Stomach (tissue), 9 donors: ENCODE data around the gene REC8. TPM values are rescaled to one million over a fixed set of nuclear protein-coding genes. Genes with fewer than 3 reads are reported as not detected.

Source experiments
- DNase-seq, 2 donors: peaks; one replicate each; pipeline versions ENCODE4 v3.0.0 to v3.0.0-alpha.2; 2013 to 2019
- H3K27ac ChIP-seq, 5 donors: fragments of 200-600 bp in 4 of 5; sonication (generic) in 4 of 5; one replicate each; pipeline ENCODE4 v1.5.1; 2013 to 2019; ENCODE audit warnings: mild to moderate bottlenecking in 1 of 5, moderate library complexity in 1 of 5
- H3K27me3 ChIP-seq, 3 donors: fragments of 200-600 bp; sonication (generic); one replicate each; pipeline ENCODE4 v1.5.1; 2017 to 2019; ENCODE audit warnings: mixed run types in 1 of 3
- H3K36me3 ChIP-seq, 4 donors: fragments of 200-600 bp; sonication (generic); 1 replicate in 3 of 4; 2 replicates in 1 of 4; pipeline ENCODE4 v1.5.1; 2016 to 2019
- H3K4me1 ChIP-seq, 4 donors: fragments of 200-600 bp; sonication (generic); one replicate each; pipeline ENCODE4 v1.5.1; 2016 to 2019
- H3K4me3 ChIP-seq, 4 donors: fragments of 200-600 bp; sonication (generic) in 3 of 4; one replicate each; pipeline ENCODE4 v1.5.1; 2016 to 2019; ENCODE audit warnings: mild to moderate bottlenecking in 1 of 4
- H3K9me3 ChIP-seq, 4 donors: fragments of 200-600 bp; sonication (generic); one replicate each; pipeline ENCODE4 v1.5.1; 2016 to 2019
- EP300 ChIP-seq: sonication (generic); formaldehyde crosslinking; IDR thresholded peaks from one replicate; pipeline ENCODE4 v1.6.1; 2017; ENCODE audit warnings: antibody characterized with exemption
- POLR2A ChIP-seq, 4 donors: fragments of 450-650 bp; IDR thresholded peaks; one replicate each; pipeline ENCODE4 v1.6.1; 2016; ENCODE audit warnings: antibody characterized with exemption in 4 of 4, control low read depth in 2 of 4, mild to moderate bottlenecking in 1 of 4, moderate library complexity in 1 of 4
- POLR2AphosphoS5 ChIP-seq, 3 donors: sonication (generic); formaldehyde crosslinking; IDR thresholded peaks; one replicate each; pipeline ENCODE4 v1.6.1; 2016; ENCODE audit warnings: antibody characterized with exemption in 3 of 3
- WGBS, 5 donors: extraction: QIAGEN DNeasy Blood & Tissue Kit in 3 of 5; methylation state at CpG; one replicate each; pipeline versions ENCODE4 v1.1.5 to v1.1.7; 2013 to 2018; 5-methylcytosine and 5-hydroxymethylcytosine counted together
- intact Hi-C: fragments of 100-400 bp; cut with DNase I; formaldehyde crosslinking; loops from one replicate; pipeline ENCODE4 v1.15.1; 2023; ENCODE audit warnings: low total_unique reads
- polyA plus RNA-seq, 3 donors: library from polyadenylated mRNA; stranded (reverse); fragments of 200-250 nt; gene quantifications; one replicate each; pipeline ENCODE4 v1.2.3, GENCODE V29; 2013
- total RNA-seq, 5 donors: library from RNA; depleted of rRNA; stranded (reverse); fragments of >200 nt; gene quantifications; one replicate each; pipeline versions ENCODE4 v1.1.0 to v1.2.3, GENCODE V29; 2014 to 2016
- TF ChIP-seq, protein P1 (sequence below), 7 experiments: fragments of 450-650 bp in 4 of 7; fragments of 200-600 bp in 3 of 7; sonication (generic) in 3 of 7; IDR thresholded peaks; one replicate each; pipeline ENCODE4 v1.5.1; 2016 to 2019; ENCODE audit warnings: antibody characterized with exemption in 7 of 7, control low read depth in 2 of 7, mild to moderate bottlenecking in 1 of 7
- donor health status: healthy with polysubstance abuse.
- donor health status: Bipolar disorder and iron deficiency.
- donor health status: healthy.

Gene REC8
- total and polyA plus RNA-seq, 8 donors: 14.5 to 122 (median 42.1) TPM

DNA sequence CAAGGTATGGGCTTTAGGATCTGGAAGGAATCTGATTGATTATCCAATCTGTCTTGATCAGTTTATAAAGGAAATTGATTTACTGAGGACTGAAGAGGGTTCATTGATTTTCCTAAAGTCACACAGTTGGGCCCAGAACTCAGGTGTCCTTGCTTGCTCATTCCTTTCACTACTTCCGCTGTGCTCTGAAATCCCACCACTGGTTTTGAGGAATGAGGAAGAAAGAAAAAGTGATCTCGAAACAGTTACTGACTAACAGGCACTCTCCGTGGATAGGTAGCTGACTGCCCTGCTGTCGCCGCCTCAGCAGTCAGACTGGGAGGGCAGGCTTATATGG is 41.5 kb upstream of the REC8 start, which contains the start of gene FITM1:
Gene FITM1 (plus strand): TSS at position 280 of the 337 bp plus-strand sequence. CDS start 905 bp downstream, outside the sequence.
- TF ChIP-seq POLR2AphosphoS5 (IDR thresholded peaks at IDR 0.05): no peak
- no peak for DNase-seq
- Histone ChIP-seq H3K27me3 (no peaks in the 10 kb centered on the region), H3K9me3 (no peaks in the 10 kb centered on the region), H3K4me1 (peaks cover 1 to 28% (median 25%) of the 10 kb centered on the region in 4 donors), H3K27ac (peak within 1 kb of the TSS in 3 of 5 donors; percentile 29 to 59 (median 47)), H3K36me3 (no peaks in the 10 kb centered on the region), H3K4me3 (no peak within 1 kb of the TSS)
- 94 to 95% (median 94%) methylated on average over 5 of the region's 5 CpGs for WGBS, 5 donors
- intact Hi-C loops: no loop called here

DNA sequence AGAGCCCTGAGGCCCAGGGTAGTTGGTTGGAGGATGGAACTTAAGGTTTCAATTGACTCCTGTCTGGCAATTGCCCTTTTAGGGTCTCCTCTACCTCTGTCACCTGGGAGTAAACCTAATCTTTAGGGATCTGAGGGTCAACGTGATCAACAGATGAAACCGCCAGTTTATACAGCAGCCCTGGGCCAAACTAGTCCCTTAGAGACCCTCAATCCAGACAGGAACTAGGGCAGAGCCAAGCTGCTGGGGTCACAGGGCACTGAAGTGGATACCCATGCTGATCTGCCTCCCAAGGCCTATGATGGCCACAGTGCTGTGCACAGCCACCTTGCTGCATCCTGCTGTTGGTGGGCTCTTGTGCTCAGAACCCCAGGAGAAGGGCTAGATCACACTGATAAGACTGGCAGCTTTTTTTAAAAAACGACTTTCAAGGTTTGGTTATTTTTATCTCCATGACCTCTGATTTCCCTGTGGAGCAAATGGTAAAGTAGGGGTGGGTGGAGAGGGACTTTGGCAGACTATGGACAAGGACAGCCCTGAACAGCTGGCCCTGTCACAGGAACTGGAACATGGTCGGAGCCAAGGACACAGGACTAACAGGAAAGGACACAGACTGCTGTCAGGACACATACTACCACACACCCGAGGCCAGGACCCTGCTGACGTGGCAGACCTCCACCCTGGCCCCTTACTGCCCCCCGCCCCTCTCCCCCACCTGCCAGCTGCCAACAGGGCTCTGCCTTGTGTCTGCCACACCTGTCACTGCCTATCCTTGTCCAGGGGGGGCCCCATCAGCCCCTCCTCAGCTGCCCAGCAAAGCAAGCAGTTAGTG is 40.9 kb upstream of the REC8 start:
- H3K4me3 ChIP-seq: no peak overlapping the region
- H3K27ac ChIP-seq: peak overlapping the region in 3 of 5 donors; percentile 29 to 59 (median 47)
- no peaks in the 10 kb centered on the region for H3K9me3 ChIP-seq
- WGBS, 5 donors: 46 to 58% (median 58%) methylated on average over 5 to 7 of the region's 7 CpGs
- intact Hi-C loops: no loop called here
- DNase-seq: peak in 1 of 2 donors; percentile 64
- H3K27me3 ChIP-seq: no peaks in the 10 kb centered on the region
- TF ChIP-seq, protein P1, sequence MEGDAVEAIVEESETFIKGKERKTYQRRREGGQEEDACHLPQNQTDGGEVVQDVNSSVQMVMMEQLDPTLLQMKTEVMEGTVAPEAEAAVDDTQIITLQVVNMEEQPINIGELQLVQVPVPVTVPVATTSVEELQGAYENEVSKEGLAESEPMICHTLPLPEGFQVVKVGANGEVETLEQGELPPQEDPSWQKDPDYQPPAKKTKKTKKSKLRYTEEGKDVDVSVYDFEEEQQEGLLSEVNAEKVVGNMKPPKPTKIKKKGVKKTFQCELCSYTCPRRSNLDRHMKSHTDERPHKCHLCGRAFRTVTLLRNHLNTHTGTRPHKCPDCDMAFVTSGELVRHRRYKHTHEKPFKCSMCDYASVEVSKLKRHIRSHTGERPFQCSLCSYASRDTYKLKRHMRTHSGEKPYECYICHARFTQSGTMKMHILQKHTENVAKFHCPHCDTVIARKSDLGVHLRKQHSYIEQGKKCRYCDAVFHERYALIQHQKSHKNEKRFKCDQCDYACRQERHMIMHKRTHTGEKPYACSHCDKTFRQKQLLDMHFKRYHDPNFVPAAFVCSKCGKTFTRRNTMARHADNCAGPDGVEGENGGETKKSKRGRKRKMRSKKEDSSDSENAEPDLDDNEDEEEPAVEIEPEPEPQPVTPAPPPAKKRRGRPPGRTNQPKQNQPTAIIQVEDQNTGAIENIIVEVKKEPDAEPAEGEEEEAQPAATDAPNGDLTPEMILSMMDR (IDR thresholded peaks at IDR 0.05): no peak
- no peak for TF ChIP-seq EP300
- TF ChIP-seq POLR2A (IDR thresholded peaks at IDR 0.05): no peak
- TF ChIP-seq POLR2AphosphoS5 (IDR thresholded peaks at IDR 0.05): no peak
- H3K4me1 ChIP-seq: peaks cover 4 to 32% (median 29%) of the 10 kb centered on the region in 4 donors
- no peaks in the 10 kb centered on the region for H3K36me3 ChIP-seq

DNA sequence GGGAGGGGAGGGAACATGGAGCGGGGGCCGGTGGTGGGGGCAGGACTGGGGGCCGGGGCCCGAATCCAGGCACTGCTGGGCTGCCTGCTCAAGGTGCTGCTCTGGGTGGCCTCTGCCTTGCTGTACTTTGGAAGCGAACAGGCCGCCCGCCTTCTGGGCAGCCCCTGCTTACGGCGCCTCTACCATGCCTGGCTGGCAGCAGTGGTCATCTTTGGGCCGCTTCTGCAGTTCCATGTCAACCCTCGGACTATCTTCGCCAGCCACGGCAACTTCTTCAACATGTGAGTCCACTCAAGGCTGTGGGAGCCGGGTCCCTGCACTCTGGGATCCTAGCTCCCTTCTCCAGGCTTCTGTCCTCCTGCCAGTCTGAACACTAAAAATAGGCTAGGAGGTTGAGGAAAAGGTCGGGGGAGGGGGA is 40.3 kb upstream of the REC8 start:
- H3K27me3 ChIP-seq: no peaks in the 10 kb centered on the region
- peaks cover 4 to 34% (median 31%) of the 10 kb centered on the region in 4 donors for H3K4me1 ChIP-seq
- no peaks in the 10 kb centered on the region for H3K9me3 ChIP-seq
- WGBS, 5 donors: 82 to 89% (median 85%) methylated on average over 8 to 15 of the region's 15 CpGs
- TF ChIP-seq POLR2A (IDR thresholded peaks at IDR 0.05): no peak
- TF ChIP-seq EP300: no peak
- TF ChIP-seq, protein P1 (IDR thresholded peaks at IDR 0.05): no peak
- TF ChIP-seq POLR2AphosphoS5 (IDR thresholded peaks at IDR 0.05): no peak
- DNase-seq: no peak
- H3K4me3 ChIP-seq: no peak overlapping the region
- no peaks in the 10 kb centered on the region for H3K36me3 ChIP-seq
- intact Hi-C loops: no loop called here
- peak overlapping the region in 3 of 5 donors; percentile 29 to 59 (median 47) for H3K27ac ChIP-seq

DNA sequence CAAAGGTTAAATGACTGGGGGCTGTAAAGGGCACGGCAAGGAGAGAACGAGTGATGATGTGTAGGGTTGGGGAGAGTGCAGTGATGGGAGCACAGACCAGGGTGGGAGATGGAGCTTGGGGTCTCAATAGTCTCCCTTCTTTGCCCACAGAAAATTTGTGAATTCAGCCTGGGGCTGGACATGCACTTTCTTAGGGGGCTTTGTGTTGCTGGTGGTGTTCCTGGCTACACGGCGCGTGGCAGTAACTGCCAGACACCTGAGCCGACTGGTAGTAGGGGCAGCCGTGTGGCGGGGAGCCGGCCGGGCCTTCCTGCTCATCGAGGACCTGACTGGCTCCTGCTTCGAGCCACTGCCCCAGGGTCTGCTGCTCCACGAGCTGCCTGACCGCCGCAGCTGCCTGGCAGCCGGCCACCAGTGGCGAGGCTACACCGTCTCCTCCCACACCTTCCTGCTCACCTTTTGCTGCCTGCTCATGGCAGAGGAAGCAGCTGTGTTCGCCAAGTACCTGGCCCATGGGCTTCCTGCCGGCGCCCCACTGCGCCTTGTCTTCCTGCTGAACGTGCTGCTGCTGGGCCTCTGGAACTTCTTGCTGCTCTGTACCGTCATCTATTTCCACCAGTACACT is 39.7 kb upstream of the REC8 start:
- DNase-seq: peak; percentile 46 to 80
- H3K9me3 ChIP-seq: no peaks in the 10 kb centered on the region
- intact Hi-C loops: no loop called here
- peaks cover 0 to 2% (median under 1%) of the 10 kb centered on the region in 4 donors for H3K36me3 ChIP-seq
- no peaks in the 10 kb centered on the region for H3K27me3 ChIP-seq
- peak overlapping the region; percentile 13 to 59 (median 47) for H3K27ac ChIP-seq
- no peak for TF ChIP-seq EP300
- peak in 1 of 3 donors; percentile 50 for TF ChIP-seq POLR2AphosphoS5 (IDR thresholded peaks at IDR 0.05)
- TF ChIP-seq, protein P1 (IDR thresholded peaks at IDR 0.05): no peak
- H3K4me1 ChIP-seq: peaks cover 9 to 40% (median 38%) of the 10 kb centered on the region in 4 donors
- no peak overlapping the region for H3K4me3 ChIP-seq
- WGBS, 5 donors: 43 to 73% (median 51%) methylated on average over 19 to 24 of the region's 24 CpGs
